GM18868 (cell line): Measurements from ENCODE around the gene SPATA3.
"Not testable (repeated sequence)": the region's sequence is repeated elsewhere in the genome, so short reads cannot be mapped to it uniquely, and the experiment has no call there.

ENCODE experiments used
- ATAC-seq: cut with Tn5 transposase; IDR thresholded peaks from one replicate; pipeline ENCODE4 v1.9.1; 2021; ENCODE audit warnings: mild to moderate bottlenecking, moderate library complexity; ENCODE audit not compliant: unreplicated experiment

Gene SPATA3

DNA sequence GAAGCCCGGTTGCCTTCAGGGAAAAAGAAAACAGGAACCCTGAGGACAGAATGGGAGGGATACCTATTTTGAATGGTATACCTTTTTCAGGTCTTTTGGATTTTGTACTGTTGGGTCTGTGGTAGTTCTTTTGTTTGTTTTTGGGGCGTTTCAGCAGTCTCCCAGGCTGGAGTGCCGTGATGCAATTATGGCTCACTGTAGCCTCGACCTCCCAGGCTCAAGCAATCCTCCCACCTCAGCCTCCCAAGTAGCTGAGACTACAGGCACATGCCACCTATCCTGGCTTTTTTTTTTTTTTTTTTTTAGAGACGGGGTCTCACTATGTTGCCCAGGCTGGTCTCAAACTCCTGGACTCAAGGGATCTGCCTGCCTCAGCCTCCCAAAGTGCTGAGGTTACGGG, 27.6 kb upstream of the SPATA3 start:
- not testable (repeated sequence) for ATAC-seq

DNA sequence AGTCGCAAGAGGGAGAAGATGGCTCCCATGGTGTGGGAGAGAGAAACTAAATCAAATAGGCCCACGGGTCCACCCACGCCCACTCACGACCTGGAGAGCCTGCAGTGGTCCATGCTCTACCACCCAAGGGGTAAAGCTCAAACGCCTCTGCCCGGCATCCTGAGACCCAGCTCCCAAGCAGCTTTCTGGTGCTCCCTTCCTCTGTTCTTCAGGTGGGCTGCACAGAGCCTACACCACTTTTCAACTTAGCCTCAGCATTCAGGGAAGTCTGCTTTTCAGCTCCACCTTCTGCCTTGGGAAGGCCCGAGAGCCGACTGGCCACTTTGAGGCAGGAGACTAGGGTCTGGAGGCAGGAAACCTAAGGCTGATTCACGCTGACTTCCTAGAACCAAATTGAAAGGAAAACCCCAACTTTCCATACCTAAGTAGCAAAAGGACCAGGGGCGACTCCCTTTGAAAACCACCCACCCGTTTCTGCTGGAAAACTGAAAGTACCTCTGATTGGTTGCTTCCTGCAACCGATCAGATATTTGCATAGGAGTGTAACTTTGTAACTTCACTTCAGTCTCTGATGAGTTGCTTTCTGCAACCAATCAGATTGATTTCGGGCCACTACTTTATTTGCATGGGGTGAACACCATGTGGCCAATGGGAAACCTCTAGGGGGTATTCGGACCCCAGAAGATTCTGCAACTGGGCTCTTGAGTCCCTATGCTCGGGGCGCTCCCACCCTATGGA, 26.8 kb upstream of the SPATA3 start:
- no peak for ATAC-seq

DNA sequence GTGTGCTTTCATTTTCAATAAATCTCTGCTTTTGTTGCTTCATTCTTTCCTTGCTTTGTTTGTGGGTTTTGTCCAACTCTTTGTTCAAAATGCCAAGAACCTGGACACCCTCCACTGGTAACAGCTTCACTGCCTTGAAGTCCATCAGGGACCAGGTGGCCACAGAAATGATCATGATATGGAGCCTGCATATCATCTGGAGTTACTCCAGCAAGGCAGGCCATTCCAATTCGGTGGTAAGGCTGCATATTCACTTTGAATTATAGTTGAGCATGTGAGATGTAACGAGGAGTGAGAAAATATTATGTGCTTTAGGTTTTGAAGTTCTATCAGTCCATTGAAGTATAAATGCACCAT, 26.3 kb upstream of the SPATA3 start:
- ATAC-seq: no peak

DNA sequence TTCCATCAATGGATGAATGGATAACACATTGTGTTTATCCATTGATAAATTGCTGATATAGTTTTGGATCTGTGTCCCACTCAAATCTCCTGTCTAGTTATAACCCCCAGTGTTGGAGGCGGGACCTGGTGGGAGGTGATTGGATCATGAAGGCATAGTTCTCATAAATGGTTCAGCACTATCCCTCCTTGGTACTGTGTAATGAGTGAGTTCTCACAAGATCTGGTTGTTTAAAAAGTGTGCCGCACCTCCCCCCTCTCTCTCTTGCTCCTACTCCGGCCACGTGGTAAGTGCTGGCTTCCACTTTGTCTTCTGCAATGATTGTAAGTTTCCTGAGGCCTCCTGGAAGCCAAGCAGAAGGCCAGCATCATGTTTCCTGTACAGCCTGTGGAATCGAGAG, 23.9 kb upstream of the SPATA3 start:
- ATAC-seq: no peak

DNA sequence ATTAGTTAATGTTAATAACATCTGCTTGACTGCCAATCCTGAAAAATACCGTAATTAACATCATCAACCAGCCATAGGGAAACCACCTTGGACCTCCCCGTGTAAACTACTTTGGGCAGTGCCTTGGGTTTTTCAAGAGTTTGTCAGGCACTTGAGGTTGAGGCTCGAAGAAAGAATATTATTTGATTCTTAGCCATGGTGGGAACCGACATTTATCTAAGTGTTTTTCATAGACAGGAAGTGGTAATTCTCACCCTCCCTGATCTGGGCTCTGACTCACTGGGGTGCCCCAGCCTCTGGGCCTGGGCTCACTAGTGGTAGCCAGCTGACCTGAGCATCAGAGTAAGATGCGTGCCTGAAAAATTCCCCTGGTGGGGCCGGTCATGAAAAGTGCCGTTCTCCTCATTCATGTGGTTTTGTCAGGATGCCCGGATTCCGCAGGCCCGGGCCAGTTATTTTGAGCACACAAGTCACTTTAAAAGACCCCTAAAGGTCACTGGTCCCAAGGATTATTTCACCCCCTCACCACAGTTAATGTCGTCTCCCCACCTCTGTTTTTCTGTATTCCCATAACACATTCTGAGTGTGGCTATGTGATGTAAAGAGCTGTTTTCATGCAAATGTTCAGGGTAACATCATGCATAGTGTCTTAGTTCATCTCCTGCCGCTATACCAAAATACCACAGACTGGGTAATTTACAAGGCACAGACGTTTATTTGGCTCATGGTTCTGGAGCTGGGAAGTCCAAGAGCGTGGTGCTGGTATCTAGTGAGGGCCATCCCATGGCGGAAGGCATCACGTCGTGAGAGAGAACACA, 21.6 kb upstream of the SPATA3 start:
- ATAC-seq: peak; percentile 94

DNA sequence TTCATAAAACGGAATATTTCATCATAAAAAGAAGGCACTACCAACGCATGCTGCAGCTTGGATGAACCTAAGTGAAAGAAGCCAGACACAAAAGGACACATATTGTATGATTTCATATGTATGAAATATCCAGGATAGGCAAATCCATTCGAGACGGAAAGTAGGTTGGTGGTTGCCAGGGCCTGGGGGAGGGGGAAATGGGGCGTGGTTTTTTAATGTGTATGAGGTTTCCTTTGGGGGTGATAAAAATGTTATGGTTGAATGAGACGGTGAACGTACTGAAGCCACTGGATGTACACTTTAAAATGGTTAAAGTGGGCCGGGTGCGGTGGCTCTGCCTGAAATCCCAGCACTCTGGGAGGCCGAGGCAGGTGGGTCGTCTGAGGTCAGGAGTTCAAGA, 20.0 kb upstream of the SPATA3 start:
- ATAC-seq: no peak

DNA sequence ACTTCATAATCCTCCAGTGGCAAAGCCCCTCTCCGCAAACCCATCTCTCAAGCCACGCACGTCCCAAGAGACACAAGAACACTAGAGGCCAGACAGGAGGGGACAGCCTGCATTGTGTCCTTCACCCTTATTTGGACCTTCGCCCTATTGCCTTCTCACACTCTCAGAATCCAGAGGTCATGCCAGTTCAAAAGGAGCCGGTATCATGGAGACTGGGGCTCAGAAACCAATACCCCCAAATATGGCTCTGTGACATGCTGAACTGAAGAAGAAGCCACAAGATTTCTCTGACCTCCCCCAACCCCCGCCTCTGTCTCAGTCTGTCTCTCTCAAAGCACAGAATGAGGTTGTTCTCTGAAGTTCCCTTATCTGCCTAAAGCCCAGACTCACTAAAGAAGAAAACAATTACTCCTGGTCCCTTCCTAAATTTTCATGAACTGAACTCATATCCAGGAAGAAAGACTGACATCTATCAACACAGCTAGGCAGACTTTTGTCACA, 19.2 kb upstream of the SPATA3 start:
- ATAC-seq: no peak

GRCh38 chr2:230980468-230980867, 15.5 kb upstream of the SPATA3 start:
- ATAC-seq: no peak

DNA sequence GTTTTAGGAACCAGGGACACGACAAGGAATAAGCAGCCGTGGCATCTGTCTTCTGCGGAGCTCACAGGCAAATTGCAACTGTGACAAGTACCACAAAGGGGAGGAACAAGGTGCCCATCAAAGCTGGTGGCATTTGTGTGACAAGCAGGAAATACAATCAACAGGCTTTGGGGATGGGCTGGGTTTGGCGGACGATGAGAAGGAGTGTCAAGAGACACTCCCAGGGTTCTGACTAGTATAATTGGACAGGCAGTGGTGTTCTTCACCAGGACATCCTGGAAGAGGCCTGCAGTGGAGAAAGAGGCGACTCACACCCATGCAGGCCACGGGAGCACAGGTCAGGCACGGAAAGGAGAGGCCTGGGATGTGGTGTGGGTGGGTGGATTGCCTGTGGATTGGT, 14.2 kb upstream of the SPATA3 start:
- ATAC-seq: no peak

DNA sequence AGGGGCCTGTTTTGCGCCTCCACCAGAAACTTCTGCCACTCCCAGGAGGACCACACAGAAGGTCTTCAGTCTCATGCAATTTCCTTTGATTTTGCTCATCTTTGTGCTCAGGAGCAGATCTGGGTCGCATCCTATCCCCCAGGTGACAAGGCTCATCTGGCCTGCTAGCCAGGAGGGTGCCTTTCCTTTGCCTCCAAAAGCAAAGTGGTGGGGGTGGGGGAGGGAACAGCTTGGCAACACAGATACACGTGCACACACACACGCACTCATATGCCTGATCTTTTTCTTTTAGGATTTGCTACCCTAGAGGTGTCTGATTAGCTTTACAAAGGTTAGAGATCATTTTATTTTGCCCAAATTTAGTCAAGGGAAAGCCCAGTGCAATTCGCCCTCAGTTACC, 13.8 kb upstream of the SPATA3 start:
- no peak for ATAC-seq

GRCh38 chr2:230982528-230982927, 13.4 kb upstream of the SPATA3 start:
- ATAC-seq: no peak

DNA sequence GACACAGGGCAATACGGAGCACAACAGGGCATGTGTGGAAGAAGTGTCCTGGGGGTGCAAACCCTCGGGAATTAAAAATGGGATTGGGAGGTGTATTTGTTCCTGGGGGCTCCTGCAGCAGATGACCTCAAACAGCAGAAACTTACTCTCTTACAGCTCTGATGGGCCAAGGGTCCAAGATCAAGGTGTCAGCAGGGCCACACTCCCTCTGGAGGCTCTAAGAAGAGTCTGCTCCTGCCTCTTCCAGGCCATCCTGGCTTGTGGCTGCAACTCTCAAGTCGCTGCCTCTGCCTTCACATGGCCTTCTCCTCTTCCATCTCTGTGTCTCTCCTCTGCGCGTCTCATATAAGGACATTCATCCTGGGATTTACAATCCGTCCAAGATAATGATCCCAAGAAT, 12.4 kb upstream of the SPATA3 start:
- ATAC-seq: no peak

GRCh38 chr2:230984393-230985220, 11.3 kb upstream of the SPATA3 start:
- peak; percentile 87 for ATAC-seq

- ATAC-seq: no peak
These were observed 10.2 kb upstream of the SPATA3 start for GRCh38 chr2:230985519-230986231.

DNA sequence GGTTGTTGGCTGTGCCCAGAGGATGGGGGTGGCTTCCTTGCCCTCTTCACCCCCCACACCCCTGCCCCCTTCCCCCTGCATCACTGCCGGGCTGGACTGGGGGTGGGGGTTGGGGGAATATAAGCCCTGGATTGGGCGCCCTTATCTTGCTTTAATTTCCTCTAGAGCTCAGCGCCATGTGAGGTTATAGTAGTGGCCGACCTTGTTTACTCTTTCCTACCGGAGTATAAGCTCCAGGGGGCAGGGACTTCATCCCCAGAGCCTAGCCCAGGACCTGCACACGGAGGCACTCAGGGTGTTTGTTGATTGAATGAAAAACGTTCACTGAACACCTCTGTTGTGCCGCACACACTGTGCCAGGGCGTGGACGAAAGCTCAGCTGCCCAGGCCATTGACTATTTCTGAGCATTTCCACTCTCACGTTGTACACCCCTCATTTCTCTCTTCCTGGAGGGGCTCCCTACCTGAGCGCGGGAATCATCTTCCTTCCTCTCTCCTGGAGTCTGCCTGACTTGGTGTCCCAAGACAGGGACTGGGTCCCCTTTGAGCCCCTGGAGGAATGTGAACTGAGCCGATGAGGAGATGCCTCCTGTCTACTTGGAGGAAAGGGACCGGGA, 9.3 kb upstream of the SPATA3 start:
- no peak for ATAC-seq

DNA sequence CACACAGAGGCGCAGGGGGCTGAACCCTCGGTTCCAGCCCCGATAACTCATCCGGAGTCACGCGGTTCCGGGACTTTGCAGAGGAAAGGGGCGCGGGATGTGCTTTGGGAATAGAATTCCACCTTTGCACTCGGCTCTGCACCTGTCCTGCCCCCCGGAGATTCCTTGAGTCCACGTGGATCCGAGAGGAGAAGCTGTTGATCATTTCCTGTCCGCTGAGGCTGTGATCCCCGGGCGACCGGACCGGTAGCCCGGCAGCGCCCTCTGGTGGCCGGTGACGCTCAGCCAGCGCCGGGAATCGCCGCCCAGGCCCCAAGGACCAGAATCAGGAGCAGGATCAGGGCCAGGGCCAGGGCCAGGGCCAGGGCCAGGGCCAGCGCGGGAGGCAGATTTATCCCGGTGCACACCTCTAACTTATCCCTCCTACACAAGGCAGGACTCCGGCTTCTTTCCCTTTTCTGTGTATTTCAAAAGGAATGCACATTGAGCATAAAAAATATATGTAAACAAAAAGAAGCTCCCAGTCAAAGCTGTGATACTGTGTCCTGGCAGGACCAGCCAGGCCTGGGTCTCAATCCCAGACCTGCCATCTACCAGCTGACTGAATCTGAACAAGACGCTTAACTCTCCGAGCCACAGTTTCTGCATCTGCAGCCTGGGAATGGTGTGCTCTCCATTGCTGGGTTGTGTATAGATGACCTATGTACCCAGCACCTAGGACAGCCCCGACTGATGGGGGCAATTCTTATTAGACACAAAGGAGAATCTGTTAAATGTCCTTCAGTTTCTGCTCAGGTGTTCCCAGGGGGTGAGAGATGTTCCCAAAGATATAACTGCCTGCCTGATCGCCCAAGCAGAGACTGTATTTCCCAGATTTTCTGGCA, 8.5 kb upstream of the SPATA3 start:
- ATAC-seq: no peak

DNA sequence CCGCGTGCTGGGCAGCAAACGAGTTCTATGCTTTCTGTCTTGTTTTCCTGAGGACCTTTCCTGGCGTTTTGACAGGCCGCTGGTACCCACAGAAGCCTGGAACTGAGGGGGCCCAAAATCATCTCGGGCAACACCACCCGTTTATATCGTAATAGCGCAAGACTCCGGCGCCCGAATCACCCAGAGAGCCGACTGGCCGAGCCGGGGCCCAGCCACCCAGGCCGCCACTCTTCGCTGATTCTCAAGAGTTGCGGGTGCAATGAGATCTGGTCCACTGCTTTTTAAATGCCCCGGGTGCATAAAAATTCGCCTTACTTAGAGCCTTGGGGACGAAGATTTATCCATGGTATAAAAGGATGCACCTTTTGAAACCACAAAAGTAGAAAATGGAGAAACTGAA, 6.2 kb upstream of the SPATA3 start:
- no peak for ATAC-seq

DNA sequence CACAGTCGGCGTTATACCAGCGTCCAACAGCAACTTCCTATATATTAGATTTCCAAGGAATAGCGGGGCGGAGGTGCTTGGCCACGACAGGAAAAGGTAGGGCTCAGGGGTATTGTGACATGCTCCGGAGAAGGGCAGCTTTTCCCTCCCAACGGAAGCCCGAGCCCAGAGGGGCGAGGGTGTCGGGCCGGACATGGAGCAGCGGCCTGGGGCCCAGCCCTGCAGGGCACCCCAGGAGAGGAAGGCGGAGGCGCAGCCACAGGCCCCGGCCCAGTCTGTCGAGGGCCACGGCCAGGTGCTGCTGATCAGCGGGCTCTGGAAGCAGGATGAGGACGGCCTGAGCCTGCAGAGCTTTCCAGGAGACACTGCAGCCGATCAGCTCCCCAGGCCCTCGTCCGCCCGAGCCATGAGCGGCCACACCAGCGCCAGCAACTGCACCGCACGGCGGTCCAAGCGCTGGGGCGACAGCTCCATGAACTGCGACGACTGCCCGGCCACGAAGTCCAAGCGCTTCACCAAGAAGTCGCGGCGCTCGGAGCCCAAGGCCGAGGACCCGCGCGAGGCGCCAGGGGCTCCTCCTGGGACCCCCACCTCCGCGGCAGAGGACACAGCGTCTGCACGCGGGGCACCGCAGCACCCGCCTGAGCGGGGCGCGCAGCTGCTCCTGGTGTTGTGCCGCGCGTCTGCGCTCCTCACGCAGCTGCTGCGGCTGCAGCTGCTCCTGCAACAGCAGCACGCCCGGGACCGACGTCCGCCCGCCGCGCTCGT, 5.6 kb upstream of the SPATA3 start:
- ATAC-seq: no peak

- ATAC-seq: no peak
These were observed 5.1 kb upstream of the SPATA3 start for GRCh38 chr2:230990899-230991150.
